ENCODE results near the gene PLEKHG3. TPM values are rescaled to one million over a fixed set of nuclear protein-coding genes. Genes with fewer than 3 reads are reported as not detected.

The PLEKHG3 gene
- total RNA-seq, 8 experiments from 2014 or later = 5.7 to 14.1 (median 8.9) TPM

DNA sequence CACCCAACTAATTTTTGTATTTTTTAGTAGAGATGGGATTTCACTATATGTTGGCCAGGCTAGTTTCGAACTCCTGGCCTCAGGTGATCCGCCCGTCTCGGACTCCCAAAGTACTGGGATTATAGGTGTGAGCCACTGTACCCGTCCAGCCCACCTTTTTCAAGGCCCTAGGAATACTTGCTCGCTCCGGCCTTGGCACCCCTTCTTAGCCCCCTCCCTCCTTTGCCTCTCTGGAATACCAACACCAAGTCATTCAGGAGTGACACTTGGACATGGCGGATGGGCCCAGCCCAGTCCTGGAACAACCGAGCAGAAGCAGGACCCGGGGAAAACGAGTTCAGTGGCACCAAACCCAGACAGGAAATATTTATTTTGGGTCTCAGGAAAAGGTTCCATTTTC lies 29.1 kb downstream of the PLEKHG3 start:
- WGBS, 10 experiments = 81 to 100% (median 97%) methylated on average over 1 to 6 of the region's 11 CpGs; no CpG with 5 or more reads in 2 of the 10 experiments
- no peak for ATAC-seq (replicated peaks in 6 of 8)
- H3K4me1 ChIP-seq (replicated peaks in 1 of 2) = peaks cover 0 to 11% of the 10 kb centered on the region in 2 donors
- H3K4me3 ChIP-seq = no peak overlapping the region
- no peak overlapping the region for H3K27ac ChIP-seq
- in situ Hi-C loops (cut with MboI; ENCODE audit: low pct_unique_long_range_greater_than_20kb in 2 of 9, low sequenced_read_pairs in 9 of 9, unreplicated experiment in 9 of 9) = no loop called here

GRCh38 chr14:64733899-64734298 lies 29.7 kb downstream of the PLEKHG3 start:
- in situ Hi-C loops (cut with MboI; ENCODE audit: low pct_unique_long_range_greater_than_20kb in 2 of 9, low sequenced_read_pairs in 9 of 9, unreplicated experiment in 9 of 9) = no loop called here
- no peak overlapping the region for H3K27ac ChIP-seq
- ATAC-seq (replicated peaks in 6 of 8) = no peak
- WGBS, 10 experiments = 40% methylated on average over 1 of the region's 1 CpG; no CpG with 5 or more reads in 9 of the 10 experiments
- peaks cover 0 to 11% of the 10 kb centered on the region in 2 donors for H3K4me1 ChIP-seq (replicated peaks in 1 of 2)
- no peak overlapping the region for H3K4me3 ChIP-seq

- WGBS, 10 experiments = 62 to 92% (median 70%) methylated on average over 2 to 6 of the region's 6 CpGs; no CpG with 5 or more reads in 5 of the 10 experiments
- Histone ChIP-seq H3K4me1 (replicated peaks in 1 of 2) (peaks cover 0 to 11% of the 10 kb centered on the region in 2 donors), H3K27ac (no peak overlapping the region), H3K4me3 (no peak overlapping the region)
- ATAC-seq (replicated peaks in 6 of 8) = peak in 1 of 8 experiments; percentile 42
- in situ Hi-C loops (cut with MboI; ENCODE audit: low pct_unique_long_range_greater_than_20kb in 2 of 9, low sequenced_read_pairs in 9 of 9, unreplicated experiment in 9 of 9) = no loop called here
Measured at GRCh38 chr14:64734990-64735389, 30.8 kb downstream of the PLEKHG3 start.

DNA sequence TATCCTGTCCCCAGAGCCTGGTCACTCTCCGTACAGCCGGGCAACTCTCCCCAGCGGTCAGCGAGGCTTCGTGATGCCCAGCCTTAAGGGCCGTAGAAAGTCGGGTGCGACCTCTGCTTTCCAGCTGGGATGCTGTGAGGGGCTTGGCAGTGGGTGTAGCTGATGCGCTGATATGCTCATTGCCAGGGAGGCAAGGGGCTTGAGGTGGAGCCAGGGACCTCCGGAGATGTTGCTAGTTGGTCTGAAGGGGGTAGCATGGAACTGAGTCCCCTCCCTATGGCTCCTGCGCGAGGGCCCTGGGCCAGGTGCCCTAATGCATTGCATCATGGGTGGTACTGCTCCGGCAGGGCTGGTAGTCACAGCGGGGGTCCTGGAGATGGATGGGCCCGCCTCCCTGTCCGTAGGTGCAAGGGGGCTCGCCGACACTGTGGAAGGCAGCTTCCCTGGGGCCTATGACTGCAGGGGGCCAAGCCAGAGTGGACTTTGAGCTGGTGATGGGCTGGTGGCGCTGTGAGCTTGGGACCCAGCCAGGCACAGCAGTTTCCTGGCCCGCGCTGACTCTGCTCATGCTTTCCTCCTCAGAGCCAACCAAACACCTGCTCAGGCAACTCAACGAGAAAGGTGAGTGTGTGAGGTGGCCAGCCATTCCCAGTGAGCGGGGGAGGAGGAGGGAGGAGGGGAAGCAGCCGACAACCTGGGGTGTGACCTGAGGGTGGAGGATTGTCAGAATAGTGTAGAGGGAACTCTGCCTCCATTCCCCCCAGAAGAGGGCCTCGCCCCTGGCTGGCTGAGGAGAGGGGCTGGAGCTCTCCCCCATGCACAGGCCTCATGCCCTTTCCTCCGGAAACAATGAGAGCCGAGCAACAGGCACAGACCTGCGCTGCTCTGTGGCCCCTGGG lies 32.3 kb downstream of the PLEKHG3 start:
- in situ Hi-C loops (cut with MboI; ENCODE audit: low pct_unique_long_range_greater_than_20kb in 2 of 9, low sequenced_read_pairs in 9 of 9, unreplicated experiment in 9 of 9) = no loop called here
- Histone ChIP-seq H3K4me1 (replicated peaks in 1 of 2) (peaks cover 0 to 11% of the 10 kb centered on the region in 2 donors), H3K4me3 (no peak overlapping the region), H3K27ac (no peak overlapping the region)
- ATAC-seq (replicated peaks in 6 of 8) = peak in 5 of 8 experiments; percentile 34 to 67 (median 59)
- 80 to 98% (median 93%) methylated on average over 1 to 11 of the region's 28 CpGs; no CpG with 5 or more reads in 2 of the 10 experiments for WGBS, 10 experiments

GRCh38 chr14:64737391-64738280 lies 33.4 kb downstream of the PLEKHG3 start:
- Histone ChIP-seq H3K27ac (no peak overlapping the region), H3K4me1 (replicated peaks in 1 of 2) (peaks cover 0 to 11% of the 10 kb centered on the region in 2 donors), H3K4me3 (no peak overlapping the region)
- in situ Hi-C loops (cut with MboI; ENCODE audit: low pct_unique_long_range_greater_than_20kb in 2 of 9, low sequenced_read_pairs in 9 of 9, unreplicated experiment in 9 of 9) = no loop called here
- WGBS, 10 experiments = 80 to 100% methylated on average over 1 to 2 of the region's 17 CpGs; no CpG with 5 or more reads in 8 of the 10 experiments
- ATAC-seq (replicated peaks in 6 of 8) = peak in 1 of 8 experiments; percentile 6

GRCh38 chr14:64738281-64738804 lies 34.1 kb downstream of the PLEKHG3 start:
- no peak overlapping the region for H3K4me3 ChIP-seq
- 44 to 100% (median 100%) methylated on average over 1 to 3 of the region's 9 CpGs; no CpG with 5 or more reads in 6 of the 10 experiments for WGBS, 10 experiments
- H3K4me1 ChIP-seq (replicated peaks in 1 of 2) = peaks cover 0 to 11% of the 10 kb centered on the region in 2 donors
- no peak overlapping the region for H3K27ac ChIP-seq
- in situ Hi-C loops (cut with MboI; ENCODE audit: low pct_unique_long_range_greater_than_20kb in 2 of 9, low sequenced_read_pairs in 9 of 9, unreplicated experiment in 9 of 9) = no loop called here
- ATAC-seq (replicated peaks in 6 of 8) = no peak

- in situ Hi-C loops (cut with MboI; ENCODE audit: low pct_unique_long_range_greater_than_20kb in 2 of 9, low sequenced_read_pairs in 9 of 9, unreplicated experiment in 9 of 9) = no loop called here
- peaks cover 0 to 7% of the 10 kb centered on the region in 2 donors for H3K4me1 ChIP-seq (replicated peaks in 1 of 2)
- no peak overlapping the region for H3K27ac ChIP-seq
- no peak for ATAC-seq (replicated peaks in 6 of 8)
- H3K4me3 ChIP-seq = no peak overlapping the region
- 90 to 96% (median 94%) methylated on average over 4 to 9 of the region's 15 CpGs; no CpG with 5 or more reads in 7 of the 10 experiments for WGBS, 10 experiments
Measured at GRCh38 chr14:64741200-64741599, 37.0 kb downstream of the PLEKHG3 start.

GRCh38 chr14:64741961-64742360 lies 37.7 kb downstream of the PLEKHG3 start:
- in situ Hi-C loops (cut with MboI; ENCODE audit: low pct_unique_long_range_greater_than_20kb in 2 of 9, low sequenced_read_pairs in 9 of 9, unreplicated experiment in 9 of 9) = no loop called here
- ATAC-seq (replicated peaks in 6 of 8) = no peak
- peaks cover 0 to 4% of the 10 kb centered on the region in 2 donors for H3K4me1 ChIP-seq (replicated peaks in 1 of 2)
- H3K4me3 ChIP-seq = no peak overlapping the region
- H3K27ac ChIP-seq = no peak overlapping the region
- WGBS, 10 experiments = 60 to 100% (median 100%) methylated on average over 1 to 2 of the region's 15 CpGs; no CpG with 5 or more reads in 5 of the 10 experiments

- in situ Hi-C loops (cut with MboI; ENCODE audit: low pct_unique_long_range_greater_than_20kb in 2 of 9, low sequenced_read_pairs in 9 of 9, unreplicated experiment in 9 of 9) = no loop called here
- Histone ChIP-seq H3K27ac (no peak overlapping the region), H3K4me1 (replicated peaks in 1 of 2) (peaks cover 0 to 4% of the 10 kb centered on the region in 2 donors), H3K4me3 (no peak overlapping the region)
- WGBS, 10 experiments = 97 to 100% (median 100%) methylated on average over 1 to 12 of the region's 27 CpGs; no CpG with 5 or more reads in 7 of the 10 experiments
- no peak for ATAC-seq (replicated peaks in 6 of 8)
Measured at GRCh38 chr14:64743061-64743460, 38.8 kb downstream of the PLEKHG3 start.

GRCh38 chr14:64745511-64746091 lies 41.4 kb downstream of the PLEKHG3 start:
- ATAC-seq (replicated peaks in 6 of 8) = peak in 2 of 8 experiments; percentile 35 to 52
- in situ Hi-C loops (cut with MboI; ENCODE audit: low pct_unique_long_range_greater_than_20kb in 2 of 9, low sequenced_read_pairs in 9 of 9, unreplicated experiment in 9 of 9) = no loop called here
- 20 to 100% (median 82%) methylated on average over 1 to 4 of the region's 8 CpGs; no CpG with 5 or more reads in 4 of the 10 experiments for WGBS, 10 experiments
- Histone ChIP-seq H3K27ac (no peak overlapping the region), H3K4me1 (replicated peaks in 1 of 2) (peaks cover 0 to 4% of the 10 kb centered on the region in 2 donors), H3K4me3 (no peak overlapping the region)

DNA sequence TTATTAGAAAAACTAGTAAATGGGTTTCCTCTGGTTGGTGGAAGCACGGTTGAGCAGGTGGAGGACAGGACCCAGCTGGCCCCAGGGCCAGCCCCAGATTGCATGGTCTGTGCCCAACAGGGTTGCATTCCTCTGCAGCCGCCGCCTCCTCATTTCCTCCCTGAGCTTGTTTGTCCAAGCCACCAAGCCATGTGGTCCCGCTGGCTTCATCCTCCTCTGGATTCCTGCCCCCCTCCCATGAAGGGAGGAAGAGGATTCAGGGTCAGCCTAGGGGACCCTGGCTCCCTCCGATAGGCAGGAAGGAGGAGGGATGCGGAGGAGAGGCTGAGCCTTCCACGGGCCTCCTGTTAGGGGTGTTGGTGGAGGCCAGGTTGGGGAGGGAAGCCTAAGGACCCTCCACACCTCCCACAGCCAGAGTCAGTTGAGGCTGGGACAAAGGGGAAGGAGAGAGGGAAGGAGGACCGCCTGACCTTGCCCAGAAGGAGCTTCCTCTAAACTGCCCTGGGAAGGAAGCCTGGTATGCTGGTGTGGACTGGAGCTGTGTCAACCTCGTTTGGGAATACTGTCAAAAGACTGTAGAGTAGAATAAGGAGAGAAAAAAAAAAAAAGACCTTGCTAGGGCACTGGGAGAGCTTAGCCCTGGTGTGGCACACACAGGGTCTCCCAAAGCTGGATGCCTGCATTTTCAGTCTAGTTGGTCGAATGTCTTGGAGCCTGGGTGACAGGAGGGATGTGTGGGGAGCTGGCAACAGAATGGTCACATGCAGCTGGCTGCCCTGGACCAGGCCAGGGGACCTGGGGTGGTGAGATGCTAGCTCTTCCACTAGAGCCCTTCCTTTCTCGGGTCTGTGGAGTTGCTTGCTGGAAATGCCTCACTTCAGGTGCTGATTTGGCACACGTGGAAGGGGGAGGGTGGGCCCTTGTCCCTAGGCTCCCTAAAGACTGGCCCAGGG lies 42.4 kb downstream of the PLEKHG3 start:
- H3K27ac ChIP-seq = no peak overlapping the region

More for the DNA sequence above, 42.4 kb downstream of the PLEKHG3 start:
- Histone ChIP-seq H3K4me1 (replicated peaks in 1 of 2) (peaks cover 0 to 4% of the 10 kb centered on the region in 2 donors), H3K4me3 (no peak overlapping the region)
- WGBS, 10 experiments = 30 to 100% (median 86%) methylated on average over 1 to 5 of the region's 12 CpGs
- no peak for ATAC-seq (replicated peaks in 6 of 8)
- in situ Hi-C loops (cut with MboI; ENCODE audit: low pct_unique_long_range_greater_than_20kb in 2 of 9, low sequenced_read_pairs in 9 of 9, unreplicated experiment in 9 of 9) = no loop called here

Measured in motor neuron (in vitro differentiated cells).